Mucosa of rectum (tissue), 2 donors: Measurements from ENCODE around the gene SRGAP2C.
"Not testable (repeated sequence)": the region's sequence is repeated elsewhere in the genome, so short reads cannot be mapped to it uniquely, and the experiment has no call there.

ENCODE experiments used
- H3K27ac ChIP-seq, 2 donors: one replicate each; pipeline ENCODE4 v1.7.0; 2013; ENCODE audit warnings: inconsistent platforms in 2 of 2, low read depth in 2 of 2, low read length in 2 of 2
- H3K27me3 ChIP-seq, 2 donors: one replicate each; pipeline ENCODE4 v1.7.0; 2013; ENCODE audit warnings: low read length in 2 of 2; ENCODE audit not compliant: control insufficient read depth in 2 of 2, insufficient read depth in 2 of 2
- H3K36me3 ChIP-seq, 2 donors: one replicate each; pipeline ENCODE4 v1.7.0; 2013; ENCODE audit warnings: low read length in 2 of 2; ENCODE audit not compliant: control insufficient read depth in 2 of 2, insufficient read depth in 2 of 2
- H3K4me1 ChIP-seq, 2 donors: one replicate each; pipeline ENCODE4 v1.7.0; 2013; ENCODE audit warnings: low read length in 2 of 2, mild to moderate bottlenecking in 1 of 2; ENCODE audit not compliant: control insufficient read depth in 2 of 2, insufficient read depth in 2 of 2
- H3K4me3 ChIP-seq, 2 donors: one replicate each; pipeline ENCODE4 v1.7.0; 2013; ENCODE audit warnings: low read length in 2 of 2
- H3K9ac ChIP-seq, 2 donors: one replicate each; pipeline ENCODE4 v1.7.0; 2013; ENCODE audit warnings: low read length in 2 of 2, low read depth in 1 of 2, mild to moderate bottlenecking in 1 of 2
- H3K9me3 ChIP-seq, 2 donors: one replicate each; pipeline ENCODE4 v1.7.0; 2013; ENCODE audit warnings: low read length in 2 of 2; ENCODE audit not compliant: control insufficient read depth in 2 of 2
- donor health status: healthy.
- donor health status: Normal muscosa, but diverticular disease.

Gene SRGAP2C

GRCh38 chr1:121421490-121421889, 236.7 kb downstream of the SRGAP2C start:
- not testable (repeated sequence) for H3K36me3 ChIP-seq, H3K27ac ChIP-seq, H3K4me1 ChIP-seq, H3K4me3 ChIP-seq, H3K9ac ChIP-seq, H3K27me3 ChIP-seq, H3K9me3 ChIP-seq

- not testable (repeated sequence) for H3K4me3 ChIP-seq, H3K27ac ChIP-seq, H3K9me3 ChIP-seq, H3K27me3 ChIP-seq, H3K36me3 ChIP-seq, H3K4me1 ChIP-seq, H3K9ac ChIP-seq
Measured at GRCh38 chr1:121423956-121424355, 239.2 kb downstream of the SRGAP2C start.

GRCh38 chr1:121433517-121433916, 248.7 kb downstream of the SRGAP2C start:
- not testable (repeated sequence) for H3K4me3 ChIP-seq, H3K9me3 ChIP-seq, H3K27me3 ChIP-seq, H3K36me3 ChIP-seq, H3K27ac ChIP-seq, H3K9ac ChIP-seq, H3K4me1 ChIP-seq

- not testable (repeated sequence) for H3K27ac ChIP-seq
Measured at GRCh38 chr1:121438862-121439261, 254.1 kb downstream of the SRGAP2C start.

GRCh38 chr1:121440993-121441392, 256.2 kb downstream of the SRGAP2C start:
- Histone ChIP-seq H3K9ac (no peak overlapping the region), H3K4me3 (no peak overlapping the region), H3K36me3 (no peaks in the 10 kb centered on the region), H3K27ac (no peak overlapping the region), H3K4me1 (no peaks in the 10 kb centered on the region), H3K27me3 (no peaks in the 10 kb centered on the region), H3K9me3 (no peaks in the 10 kb centered on the region)

More at GRCh38 chr1:121438862-121439261, 254.1 kb downstream of the SRGAP2C start:
- H3K4me1 ChIP-seq, H3K27me3 ChIP-seq, H3K4me3 ChIP-seq, H3K9me3 ChIP-seq, H3K36me3 ChIP-seq, H3K9ac ChIP-seq: not testable (repeated sequence)
